KMS-11 (cell line): ENCODE measurements around the gene GAK.

Experiments
- H2AFZ ChIP-seq: fragments of 200-600 bp; sonication (generic); 2 replicates; pipeline ENCODE4 v1.6.1; 2016; ENCODE audit warnings: antibody characterized with exemption, mixed run types, low read depth
- H3K27ac ChIP-seq: fragments of 200-600 bp; sonication (generic); 2 replicates; pipeline ENCODE4 v1.6.1; 2016; ENCODE audit warnings: mild to moderate bottlenecking, mixed run types
- H3K27me3 ChIP-seq: fragments of 200-600 bp; sonication (generic); 2 replicates; pipeline ENCODE4 v1.6.1; 2017; ENCODE audit warnings: mild to moderate bottlenecking, low read depth, mixed run types, moderate library complexity; ENCODE audit not compliant: insufficient read depth
- H3K36me3 ChIP-seq: fragments of 200-600 bp; sonication (generic); 2 replicates; pipeline ENCODE4 v1.6.1; 2017; ENCODE audit warnings: mild to moderate bottlenecking, mixed run types; ENCODE audit not compliant: insufficient read depth
- H3K4me1 ChIP-seq: fragments of 200-600 bp; sonication (generic); 2 replicates; pipeline ENCODE4 v1.6.1; 2016; ENCODE audit warnings: mild to moderate bottlenecking, low read depth, mixed run types; ENCODE audit not compliant: poor library complexity, severe bottlenecking
- H3K4me2 ChIP-seq: fragments of 200-600 bp; sonication (generic); 2 replicates; pipeline ENCODE4 v1.7.0; 2016; ENCODE audit warnings: mild to moderate bottlenecking, mixed run types
- H3K4me3 ChIP-seq: fragments of 200-600 bp; sonication (generic); IDR thresholded peaks from 2 replicates; pipeline ENCODE4 v1.6.1; 2017; ENCODE audit warnings: low read depth, low read length, mixed read lengths; ENCODE audit not compliant: insufficient read depth
- H3K79me2 ChIP-seq: fragments of 200-600 bp; sonication (generic); 2 replicates; pipeline ENCODE4 v1.6.1; 2016; ENCODE audit warnings: low read depth, mixed run types; ENCODE audit not compliant: insufficient read depth
- H3K9ac ChIP-seq: fragments of 200-600 bp; sonication (generic); 2 replicates; pipeline ENCODE4 v1.6.1; 2016; ENCODE audit warnings: mild to moderate bottlenecking, mixed run types
- H4K20me1 ChIP-seq: fragments of 200-600 bp; sonication (generic); 2 replicates; pipeline ENCODE4 v1.6.1; 2016; ENCODE audit warnings: mild to moderate bottlenecking, mixed run types; ENCODE audit not compliant: insufficient read depth
- TF ChIP-seq, protein P1 (sequence below): fragments of 200-600 bp; sonication (generic); conservative IDR thresholded peaks from 2 replicates; pipeline ENCODE4 v1.6.1; 2017; ENCODE audit warnings: low read depth, mild to moderate bottlenecking, antibody characterized with exemption, low read length, moderate library complexity, mixed read lengths

GAK gene

DNA sequence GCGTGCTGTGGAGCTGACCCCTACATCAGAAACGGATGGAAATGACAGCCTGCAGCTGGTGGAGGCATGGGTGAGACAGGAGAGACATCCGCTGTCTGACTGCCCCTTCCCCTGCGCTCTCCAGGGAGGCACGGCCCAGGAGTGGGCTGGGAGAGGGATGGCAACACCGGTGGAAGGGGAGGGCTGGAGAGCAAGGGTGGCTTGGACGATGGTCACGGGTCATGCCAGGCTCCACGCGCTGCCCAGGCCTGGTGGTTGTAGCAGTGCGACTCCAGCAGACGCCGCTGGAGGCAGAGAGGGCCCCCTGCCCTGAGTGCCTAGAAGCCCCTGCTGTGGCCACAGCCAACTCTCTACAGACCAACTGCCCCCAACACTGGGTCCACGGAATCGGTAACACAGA lies 47.9 kb downstream of the GAK start:
- no peak overlapping the region for H2AFZ ChIP-seq
- TF ChIP-seq, protein P1, sequence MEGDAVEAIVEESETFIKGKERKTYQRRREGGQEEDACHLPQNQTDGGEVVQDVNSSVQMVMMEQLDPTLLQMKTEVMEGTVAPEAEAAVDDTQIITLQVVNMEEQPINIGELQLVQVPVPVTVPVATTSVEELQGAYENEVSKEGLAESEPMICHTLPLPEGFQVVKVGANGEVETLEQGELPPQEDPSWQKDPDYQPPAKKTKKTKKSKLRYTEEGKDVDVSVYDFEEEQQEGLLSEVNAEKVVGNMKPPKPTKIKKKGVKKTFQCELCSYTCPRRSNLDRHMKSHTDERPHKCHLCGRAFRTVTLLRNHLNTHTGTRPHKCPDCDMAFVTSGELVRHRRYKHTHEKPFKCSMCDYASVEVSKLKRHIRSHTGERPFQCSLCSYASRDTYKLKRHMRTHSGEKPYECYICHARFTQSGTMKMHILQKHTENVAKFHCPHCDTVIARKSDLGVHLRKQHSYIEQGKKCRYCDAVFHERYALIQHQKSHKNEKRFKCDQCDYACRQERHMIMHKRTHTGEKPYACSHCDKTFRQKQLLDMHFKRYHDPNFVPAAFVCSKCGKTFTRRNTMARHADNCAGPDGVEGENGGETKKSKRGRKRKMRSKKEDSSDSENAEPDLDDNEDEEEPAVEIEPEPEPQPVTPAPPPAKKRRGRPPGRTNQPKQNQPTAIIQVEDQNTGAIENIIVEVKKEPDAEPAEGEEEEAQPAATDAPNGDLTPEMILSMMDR: no peak
- no peaks in the 10 kb centered on the region for H3K36me3 ChIP-seq
- no peaks in the 10 kb centered on the region for H3K27me3 ChIP-seq
- H3K27ac ChIP-seq: no peak overlapping the region
- H3K9ac ChIP-seq: no peak overlapping the region
- H3K4me1 ChIP-seq: no peaks in the 10 kb centered on the region
- no peaks in the 10 kb centered on the region for H4K20me1 ChIP-seq
- no peaks in the 10 kb centered on the region for H3K79me2 ChIP-seq
- H3K4me3 ChIP-seq: no peak overlapping the region
- H3K4me2 ChIP-seq: no peak overlapping the region

DNA sequence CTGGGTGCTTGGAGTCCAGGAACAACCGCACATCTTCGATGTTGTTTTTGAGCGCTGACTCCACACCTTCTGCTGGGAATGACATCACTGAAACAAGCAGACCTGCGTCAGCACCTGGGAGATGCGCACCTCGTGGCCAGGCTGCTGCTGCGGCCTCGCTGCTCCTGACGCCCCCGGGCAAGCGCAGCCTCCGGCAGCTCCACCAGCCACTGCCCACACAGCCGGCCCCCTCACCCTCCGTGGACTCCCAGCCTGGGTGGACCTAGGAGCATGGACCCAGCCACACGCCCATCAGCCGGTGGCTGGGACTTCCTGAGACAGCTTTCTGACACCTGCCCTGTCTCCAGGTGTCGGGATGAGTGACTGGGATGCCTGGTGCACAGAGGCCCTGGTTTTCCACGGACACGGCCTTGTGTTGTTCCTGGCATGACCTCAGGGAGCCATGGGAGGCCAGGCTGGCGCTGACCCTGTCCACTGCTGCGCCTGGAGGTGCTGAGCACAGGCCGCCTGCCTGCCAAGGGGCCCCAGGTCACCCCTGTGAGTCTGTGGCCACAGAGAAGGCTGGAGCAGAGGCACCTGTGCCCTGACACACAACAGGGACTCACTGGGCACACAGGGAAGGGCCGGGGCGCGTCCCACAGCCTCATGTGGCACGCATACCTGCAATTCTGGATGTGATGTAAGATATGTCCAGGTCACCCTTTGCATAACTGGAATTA lies 48.6 kb downstream of the GAK start:
- no peak overlapping the region for H3K4me2 ChIP-seq
- TF ChIP-seq, protein P1: no peak
- no peaks in the 10 kb centered on the region for H3K36me3 ChIP-seq

DNA sequence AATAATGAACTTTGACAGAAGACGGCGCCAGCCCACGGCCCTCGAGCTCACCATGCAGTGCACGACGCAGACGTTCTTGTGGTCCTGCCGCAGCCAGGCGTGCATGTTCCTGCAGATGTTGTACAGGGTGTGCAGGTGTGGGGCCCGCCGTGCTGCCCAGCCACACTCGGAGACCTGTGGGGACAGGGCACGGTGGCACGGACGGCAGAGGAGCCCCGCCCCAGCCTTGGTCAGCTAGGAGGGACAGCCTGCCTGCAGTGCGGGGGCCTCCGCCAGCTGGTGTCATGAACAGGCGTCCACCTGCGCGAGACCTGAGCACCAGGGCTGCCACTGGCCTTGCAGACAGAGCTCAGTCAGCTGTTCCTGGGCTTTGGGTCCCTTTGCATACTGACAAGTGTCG lies 49.5 kb downstream of the GAK start:
- TF ChIP-seq, protein P1: no peak
- no peaks in the 10 kb centered on the region for H3K36me3 ChIP-seq
- no peaks in the 10 kb centered on the region for H4K20me1 ChIP-seq
- H3K27ac ChIP-seq: no peak overlapping the region
- H3K4me3 ChIP-seq: no peak overlapping the region
- no peak overlapping the region for H3K9ac ChIP-seq
- no peaks in the 10 kb centered on the region for H3K79me2 ChIP-seq
- H3K4me1 ChIP-seq: no peaks in the 10 kb centered on the region
- no peaks in the 10 kb centered on the region for H3K27me3 ChIP-seq
- H3K4me2 ChIP-seq: no peak overlapping the region
- no peak overlapping the region for H2AFZ ChIP-seq

More for the DNA sequence above, 48.6 kb downstream of the GAK start:
- no peaks in the 10 kb centered on the region for H4K20me1 ChIP-seq
- H3K9ac ChIP-seq: no peak overlapping the region
- H3K4me3 ChIP-seq: no peak overlapping the region
- H2AFZ ChIP-seq: no peak overlapping the region
- H3K79me2 ChIP-seq: no peaks in the 10 kb centered on the region
- H3K27ac ChIP-seq: no peak overlapping the region
- H3K4me1 ChIP-seq: no peaks in the 10 kb centered on the region
- H3K27me3 ChIP-seq: no peaks in the 10 kb centered on the region

DNA sequence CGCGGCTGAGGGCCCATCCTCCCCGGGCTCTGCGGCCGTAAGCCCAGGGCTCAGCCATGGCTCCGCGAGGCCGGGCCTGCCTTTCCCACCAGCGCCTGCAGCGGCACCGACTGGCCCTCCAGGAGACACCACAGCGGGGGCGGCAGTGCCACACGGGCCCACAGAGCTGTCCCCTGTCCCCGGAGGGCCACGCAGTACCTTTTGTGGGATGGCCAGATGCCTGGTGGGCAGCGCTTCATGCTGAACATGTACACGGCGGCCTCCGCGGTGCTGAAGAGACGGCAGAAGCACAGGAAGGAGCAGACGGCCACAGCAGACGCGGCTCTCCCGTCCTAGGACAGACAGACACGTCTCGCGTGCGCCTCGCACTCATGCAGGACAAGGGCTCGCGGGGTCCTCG lies 50.4 kb downstream of the GAK start:
- H4K20me1 ChIP-seq: no peaks in the 10 kb centered on the region

More for the DNA sequence above, 50.4 kb downstream of the GAK start:
- H3K4me1 ChIP-seq: no peaks in the 10 kb centered on the region
- TF ChIP-seq, protein P1: no peak
- H3K79me2 ChIP-seq: no peaks in the 10 kb centered on the region
- H3K27me3 ChIP-seq: no peaks in the 10 kb centered on the region
- H3K9ac ChIP-seq: no peak overlapping the region
- no peak overlapping the region for H2AFZ ChIP-seq
- no peaks in the 10 kb centered on the region for H3K36me3 ChIP-seq
- no peak overlapping the region for H3K4me3 ChIP-seq
- H3K4me2 ChIP-seq: no peak overlapping the region
- no peak overlapping the region for H3K27ac ChIP-seq
